Medulla oblongata (tissue), 1 donor: ENCODE data around the gene CRELD1.
"Not testable (repeated sequence)": the region's sequence is repeated elsewhere in the genome, so short reads cannot be mapped to it uniquely, and the experiment has no call there.

Experiments
- DNase-seq: peaks from one replicate; pipeline ENCODE4 v3.0.0-alpha.2; 2015; ENCODE audit errors: extremely low spot score

CRELD1 gene

DNA sequence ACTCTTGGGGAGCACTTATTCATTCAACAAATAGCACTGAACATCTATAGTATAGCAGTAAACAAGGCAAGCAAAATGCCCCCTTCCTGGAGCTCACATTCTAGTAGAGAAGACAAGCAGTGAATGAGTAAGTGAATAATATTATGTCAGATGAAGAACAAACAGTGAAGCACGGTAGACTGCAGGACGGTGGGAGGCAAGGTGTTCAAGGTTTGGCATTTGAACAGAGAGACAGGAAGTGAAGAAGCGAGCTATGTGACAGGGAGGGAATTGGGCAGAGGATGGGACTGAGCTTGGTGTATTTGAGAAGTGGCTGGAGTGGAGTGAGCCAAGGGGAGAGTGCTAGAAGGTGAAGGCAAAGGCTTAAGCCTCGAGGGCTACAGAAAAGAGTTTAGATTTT lies 1.4 kb downstream of the CRELD1 start:
- no peak for DNase-seq

DNA sequence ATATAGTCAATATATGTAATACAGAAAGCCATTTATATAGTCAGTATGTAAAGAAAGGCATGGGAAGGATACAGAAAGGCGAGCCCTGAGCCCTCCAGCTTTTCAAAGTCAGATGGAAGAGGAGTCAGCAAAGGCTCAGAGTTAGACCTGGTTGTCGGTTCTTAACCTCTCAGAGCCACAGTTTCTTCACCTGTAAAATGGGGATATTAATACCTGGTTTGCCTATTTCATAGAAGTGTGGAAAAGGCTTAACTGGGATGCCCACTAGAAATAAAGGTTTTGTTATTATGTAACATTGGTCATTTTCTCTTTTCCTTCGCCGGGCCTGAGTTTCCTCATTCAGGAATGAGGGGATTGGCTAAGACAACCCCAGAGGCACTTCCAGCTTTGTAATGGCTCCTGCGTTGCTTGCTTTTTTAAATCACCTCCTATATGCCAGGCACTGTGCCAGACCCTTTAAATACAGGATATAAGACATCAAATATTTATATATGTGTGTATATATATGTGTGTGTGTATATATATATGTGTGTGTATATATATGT lies 2.4 kb downstream of the CRELD1 start:
- DNase-seq = no peak

DNA sequence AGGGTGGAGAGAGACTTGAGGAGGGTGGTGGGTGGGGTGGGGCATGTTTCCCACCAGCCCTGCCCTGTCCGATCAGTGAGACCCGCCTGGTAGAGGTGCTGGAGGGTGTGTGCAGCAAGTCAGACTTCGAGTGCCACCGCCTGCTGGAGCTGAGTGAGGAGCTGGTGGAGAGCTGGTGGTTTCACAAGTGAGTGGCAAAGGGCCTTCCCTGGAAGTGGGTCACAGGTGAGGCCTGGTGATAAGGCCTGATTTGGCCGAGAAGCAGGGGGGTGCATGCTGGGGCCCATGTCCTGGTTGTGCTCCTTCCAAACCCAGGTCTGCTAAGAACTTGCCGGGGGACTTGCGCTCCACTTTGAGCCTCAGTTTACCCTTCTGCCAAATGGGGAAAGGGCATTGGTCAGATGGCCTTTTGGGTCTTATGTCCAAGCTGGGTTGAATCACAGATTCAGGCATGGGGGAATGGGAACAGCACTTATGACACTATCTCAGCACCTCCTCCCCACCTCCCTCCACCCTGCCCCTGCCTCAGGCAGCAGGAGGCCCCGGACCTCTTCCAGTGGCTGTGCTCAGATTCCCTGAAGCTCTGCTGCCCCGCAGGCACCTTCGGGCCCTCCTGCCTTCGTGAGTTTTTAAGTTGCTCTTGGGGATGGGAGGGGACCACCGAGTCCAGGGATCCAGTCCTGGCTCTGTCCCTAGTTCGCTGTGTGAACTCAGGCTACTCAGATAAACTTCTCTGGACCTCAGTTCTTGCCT lies 4.0 kb downstream of the CRELD1 start:
- no peak for DNase-seq

DNA sequence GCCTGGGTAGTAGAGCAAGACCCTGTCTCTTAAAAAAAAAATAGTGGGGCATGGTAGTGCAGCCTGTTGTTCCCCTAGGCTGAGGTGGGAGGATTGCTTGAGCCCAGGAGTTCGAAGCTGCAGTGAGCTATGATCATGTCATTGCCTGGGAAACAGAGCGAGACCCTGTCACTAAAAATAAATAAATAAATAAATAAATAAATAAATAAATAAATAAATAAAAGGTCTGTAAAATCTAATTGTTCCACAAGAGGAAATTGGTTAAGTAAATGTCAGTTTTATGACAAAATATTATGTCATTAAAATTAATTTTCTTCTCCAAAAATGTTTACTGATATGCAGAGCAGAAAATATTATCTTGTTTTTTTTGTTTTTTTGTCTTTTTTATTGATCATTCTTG lies 5.3 kb downstream of the CRELD1 start:
- DNase-seq = no peak

DNA sequence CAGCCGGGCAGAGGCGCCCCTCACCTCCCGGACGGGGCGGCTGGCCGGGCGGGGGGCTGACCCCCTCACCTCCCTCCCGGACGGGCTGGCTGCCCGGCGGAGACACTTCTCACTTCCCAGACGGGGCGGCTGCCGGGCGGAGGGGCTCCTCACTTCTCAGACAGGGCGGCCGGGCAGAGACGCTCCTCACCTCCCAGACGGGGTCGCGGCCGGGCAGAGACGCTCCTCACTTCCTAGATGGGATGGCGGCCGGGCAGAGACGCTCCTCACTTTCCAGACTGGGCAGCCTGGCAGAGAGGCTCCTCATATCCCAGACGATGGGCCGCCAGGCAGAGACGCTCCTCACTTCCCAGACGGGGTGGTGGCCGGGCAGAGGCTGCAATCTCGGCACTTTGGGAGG lies 6.3 kb downstream of the CRELD1 start:
- DNase-seq = not testable (repeated sequence)

DNA sequence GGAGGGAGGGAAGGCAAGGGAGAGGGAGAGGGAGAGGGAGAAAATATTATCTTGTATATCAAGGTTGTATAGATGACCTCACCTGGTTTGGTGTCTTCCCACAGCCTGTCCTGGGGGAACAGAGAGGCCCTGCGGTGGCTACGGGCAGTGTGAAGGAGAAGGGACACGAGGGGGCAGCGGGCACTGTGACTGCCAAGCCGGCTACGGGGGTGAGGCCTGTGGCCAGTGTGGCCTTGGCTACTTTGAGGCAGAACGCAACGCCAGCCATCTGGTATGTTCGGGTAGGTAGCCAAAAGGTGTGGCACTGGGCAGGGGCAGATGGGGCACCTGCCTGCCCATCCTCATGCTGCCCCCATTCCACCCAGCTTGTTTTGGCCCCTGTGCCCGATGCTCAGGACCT lies 7.1 kb downstream of the CRELD1 start:
- DNase-seq = no peak

DNA sequence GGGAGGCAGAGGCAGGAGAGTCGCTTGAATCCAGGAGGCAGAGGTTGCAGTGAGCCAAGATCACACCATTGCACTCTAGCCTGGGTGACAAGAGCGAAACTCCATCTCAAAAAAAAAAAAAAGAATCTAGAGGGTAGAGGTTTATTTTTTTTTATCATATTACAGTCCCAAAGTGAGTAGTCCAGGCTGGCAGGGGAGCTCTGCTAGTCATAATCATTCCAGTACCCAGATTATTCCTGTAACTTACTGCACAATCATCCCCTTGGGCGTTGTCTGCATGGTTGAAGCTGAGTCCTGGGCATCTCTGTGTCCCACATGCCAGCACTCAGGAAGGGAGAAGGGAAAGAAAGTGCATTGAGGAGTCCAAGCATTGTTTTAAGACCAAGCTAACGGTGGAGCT lies 8.5 kb downstream of the CRELD1 start:
- no peak for DNase-seq

DNA sequence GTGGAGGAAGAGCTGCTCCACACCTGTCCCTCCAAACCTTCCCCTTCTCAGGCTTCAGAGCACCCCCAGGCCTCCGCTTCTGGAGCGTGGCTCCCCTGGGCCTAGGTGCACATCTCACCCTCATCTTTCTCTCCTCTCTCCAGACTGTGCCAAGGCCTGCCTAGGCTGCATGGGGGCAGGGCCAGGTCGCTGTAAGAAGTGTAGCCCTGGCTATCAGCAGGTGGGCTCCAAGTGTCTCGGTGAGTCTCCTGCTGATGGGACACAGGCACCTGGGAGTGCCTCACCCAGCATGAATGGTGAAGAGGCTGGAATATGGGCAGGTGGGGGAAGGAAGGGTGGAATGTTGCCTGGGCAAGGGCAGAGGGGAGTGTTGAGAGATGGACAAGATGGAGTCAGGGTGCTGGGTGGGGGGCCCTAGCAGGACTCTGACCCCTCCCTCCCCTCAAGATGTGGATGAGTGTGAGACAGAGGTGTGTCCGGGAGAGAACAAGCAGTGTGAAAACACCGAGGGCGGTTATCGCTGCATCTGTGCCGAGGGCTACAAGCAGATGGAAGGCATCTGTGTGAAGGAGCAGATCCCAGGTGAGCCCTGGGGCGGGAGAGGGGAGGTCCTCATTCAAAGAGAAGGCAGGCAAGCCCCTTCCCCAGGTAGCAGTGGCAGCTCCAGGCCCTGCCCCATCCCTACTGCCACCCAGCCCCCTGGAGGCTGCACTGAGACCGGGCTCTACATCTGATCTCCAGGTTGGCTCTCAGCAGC lies 9.5 kb downstream of the CRELD1 start:
- DNase-seq = no peak

DNA sequence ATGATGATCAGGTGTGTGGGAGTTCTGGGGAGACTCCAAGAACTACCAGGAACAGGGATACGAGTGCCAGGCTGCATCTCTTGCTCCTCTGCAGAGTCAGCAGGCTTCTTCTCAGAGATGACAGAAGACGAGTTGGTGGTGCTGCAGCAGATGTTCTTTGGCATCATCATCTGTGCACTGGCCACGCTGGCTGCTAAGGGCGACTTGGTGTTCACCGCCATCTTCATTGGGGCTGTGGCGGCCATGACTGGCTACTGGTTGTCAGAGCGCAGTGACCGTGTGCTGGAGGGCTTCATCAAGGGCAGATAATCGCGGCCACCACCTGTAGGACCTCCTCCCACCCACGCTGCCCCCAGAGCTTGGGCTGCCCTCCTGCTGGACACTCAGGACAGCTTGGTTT lies 10.6 kb downstream of the CRELD1 start:
- no peak for DNase-seq

DNA sequence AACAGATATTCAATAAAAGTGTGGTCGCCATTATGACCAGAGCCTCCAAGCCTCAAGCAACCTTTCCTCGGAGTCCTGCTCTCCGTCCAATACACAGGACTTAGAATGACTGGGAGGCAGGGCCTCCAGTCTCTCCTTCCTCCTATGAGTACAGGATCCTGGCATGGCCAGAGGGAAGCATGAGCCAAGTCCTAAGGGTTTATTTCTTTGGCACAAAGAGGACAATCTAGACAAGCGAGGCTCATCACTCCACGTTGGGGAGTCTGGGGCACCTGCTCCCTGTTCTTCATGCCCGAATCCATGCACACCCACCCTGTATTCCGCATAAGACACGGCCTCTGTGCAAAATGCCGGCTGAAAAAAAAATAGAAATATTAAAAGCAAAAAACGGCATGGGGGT lies 11.7 kb downstream of the CRELD1 start:
- DNase-seq = peak; percentile 21

DNA sequence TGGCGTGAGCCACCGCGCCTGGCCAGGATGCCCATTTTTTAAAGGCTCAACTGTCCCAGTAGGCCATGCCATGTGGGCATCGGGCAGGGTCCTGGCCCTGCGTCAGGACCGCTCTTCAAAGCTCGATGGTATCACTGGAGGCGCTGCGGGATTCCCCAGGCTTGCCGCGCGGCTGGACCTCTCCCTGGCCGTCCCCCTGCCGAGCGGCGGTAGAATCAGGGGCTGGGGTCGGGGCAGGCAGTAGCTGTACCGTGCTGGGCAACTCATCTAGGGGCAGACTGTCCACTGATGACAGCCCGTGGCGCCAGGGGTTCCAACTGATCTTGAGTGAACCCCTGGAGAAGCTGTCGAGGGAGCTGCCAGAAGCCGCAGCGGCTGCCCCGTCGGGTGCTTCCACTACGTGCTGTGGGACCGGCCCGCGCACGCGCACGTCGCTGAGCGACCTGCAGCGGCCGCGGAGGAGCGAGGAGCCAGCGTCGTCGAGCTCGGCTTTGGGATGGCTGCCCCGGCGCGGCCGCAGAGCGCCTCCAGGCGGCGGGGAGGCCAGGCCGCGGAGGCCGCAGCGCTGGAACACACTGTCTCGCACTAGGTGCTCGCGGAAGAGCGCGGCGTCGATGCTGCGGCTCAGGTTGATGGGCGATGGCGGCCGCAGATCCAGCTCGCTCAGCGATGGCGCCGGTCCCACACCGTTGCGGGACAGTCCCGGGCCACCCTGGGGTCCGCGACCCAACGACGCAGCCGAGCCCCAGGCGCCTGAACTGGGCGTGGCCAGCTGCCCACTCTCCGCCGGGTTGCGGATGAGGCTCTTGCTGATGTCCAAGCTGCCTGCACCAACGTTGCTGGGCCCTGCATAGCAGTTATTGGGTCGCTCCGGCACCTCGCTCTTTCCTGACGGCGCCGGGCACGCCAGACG lies 12.7 kb downstream of the CRELD1 start:
- DNase-seq = peak; percentile 83

DNA sequence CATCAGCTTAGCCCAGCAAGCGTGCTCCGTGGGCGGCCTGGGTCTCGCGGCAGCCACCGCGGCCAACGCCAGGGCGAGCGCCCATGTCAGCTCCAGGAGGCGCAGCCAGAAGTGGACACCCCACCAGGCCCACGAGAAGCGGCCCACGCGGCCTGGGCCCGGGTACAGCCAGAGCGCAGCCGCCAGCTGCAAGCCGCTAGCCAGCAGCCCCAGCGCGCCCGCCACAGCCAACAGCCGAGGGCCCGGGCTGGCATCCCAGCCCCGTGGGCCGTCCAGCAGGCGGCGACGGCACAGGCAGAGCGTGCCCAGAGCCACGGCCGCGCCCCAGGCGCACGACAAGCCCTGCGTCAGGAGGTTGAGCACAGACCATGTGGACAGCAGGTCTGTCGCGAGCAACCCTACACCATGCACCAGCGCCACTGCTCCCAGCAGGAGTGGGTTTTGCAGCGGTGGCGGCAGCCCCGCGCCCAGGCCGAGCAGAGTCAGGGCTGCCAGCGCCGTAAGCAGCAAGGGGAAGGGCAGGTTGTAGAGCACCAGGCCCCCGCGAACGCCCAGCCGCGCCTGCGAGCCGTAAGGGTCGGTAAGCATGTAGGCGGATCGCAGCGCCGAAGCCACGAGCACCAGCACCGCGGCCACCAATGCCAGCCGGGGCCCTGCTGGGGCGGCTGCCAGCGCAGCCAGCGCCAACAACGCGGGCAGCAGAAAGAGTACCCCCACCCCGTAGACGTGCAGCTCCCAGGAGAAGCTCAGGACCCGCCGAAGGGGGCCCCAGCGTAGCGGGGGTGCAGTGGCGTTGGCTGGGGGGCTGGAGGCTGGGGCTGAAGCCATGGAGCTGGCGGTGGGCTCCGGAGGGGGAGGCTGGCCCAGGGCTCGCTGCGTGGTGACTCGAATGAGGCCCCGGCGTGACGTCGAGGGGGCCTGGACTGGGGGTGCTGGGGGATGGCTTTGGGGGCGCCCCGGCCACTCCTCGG lies 13.7 kb downstream of the CRELD1 start:
- peak; percentile 73 for DNase-seq

DNA sequence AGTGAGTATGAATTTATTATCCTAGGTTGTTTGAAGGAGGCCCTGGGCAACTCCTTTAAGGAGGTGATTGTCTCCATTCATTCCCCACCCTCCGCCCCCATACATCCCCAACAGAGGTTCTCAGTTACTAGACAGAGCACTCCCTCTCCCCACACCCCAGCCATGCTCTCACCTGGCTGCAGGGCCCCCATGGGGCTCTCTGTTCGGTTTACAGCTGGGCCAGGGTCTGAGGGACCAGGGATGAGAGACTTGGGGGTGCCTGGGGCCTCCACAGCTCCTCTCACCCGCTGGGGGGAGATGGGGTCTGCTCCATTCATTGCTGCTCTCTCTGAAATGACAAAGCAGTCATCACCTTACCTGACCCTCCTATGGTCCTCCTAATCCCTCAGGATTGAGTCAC lies 15.0 kb downstream of the CRELD1 start:
- no peak for DNase-seq

DNA sequence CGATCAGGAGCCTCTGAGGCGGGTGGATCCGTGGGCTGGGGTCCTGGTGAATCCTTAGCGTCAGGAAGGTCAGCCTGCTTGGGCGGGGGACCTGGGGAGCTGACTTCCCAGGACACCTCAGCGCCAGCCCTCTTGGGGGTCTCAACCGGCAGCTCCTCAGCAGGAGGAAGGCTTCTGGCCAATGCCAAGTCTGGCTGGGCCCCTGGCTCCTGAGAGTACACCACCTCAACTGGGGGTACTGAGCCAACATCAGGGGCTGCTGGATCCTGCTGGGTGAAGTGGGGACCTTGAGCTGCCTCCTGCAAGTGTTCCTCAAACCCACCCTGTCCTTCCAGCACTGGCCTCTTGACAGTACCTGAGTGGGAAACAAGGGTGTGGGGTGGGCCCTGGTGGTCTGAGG lies 15.5 kb downstream of the CRELD1 start:
- DNase-seq = no peak

DNA sequence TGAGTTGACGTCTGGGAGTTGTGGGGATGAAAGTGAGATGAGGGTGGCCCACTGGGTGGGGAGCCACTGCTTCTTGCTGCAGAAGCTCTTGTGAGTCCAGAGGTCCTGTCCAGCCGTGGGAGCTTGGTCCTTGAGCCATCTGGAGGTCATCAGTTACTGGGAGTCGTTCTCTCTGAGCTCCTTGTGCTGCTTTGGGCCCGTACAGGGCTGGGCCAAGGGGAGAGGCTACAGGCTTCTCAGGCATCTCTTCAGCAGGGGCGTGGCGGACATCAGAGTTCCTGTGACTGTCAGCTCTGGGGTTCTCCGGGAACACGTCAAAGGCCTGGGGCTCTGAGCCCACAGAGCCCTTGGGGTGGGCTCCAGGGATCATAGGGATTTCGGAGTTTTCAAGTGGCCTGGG lies 16.0 kb downstream of the CRELD1 start:
- no peak for DNase-seq

DNA sequence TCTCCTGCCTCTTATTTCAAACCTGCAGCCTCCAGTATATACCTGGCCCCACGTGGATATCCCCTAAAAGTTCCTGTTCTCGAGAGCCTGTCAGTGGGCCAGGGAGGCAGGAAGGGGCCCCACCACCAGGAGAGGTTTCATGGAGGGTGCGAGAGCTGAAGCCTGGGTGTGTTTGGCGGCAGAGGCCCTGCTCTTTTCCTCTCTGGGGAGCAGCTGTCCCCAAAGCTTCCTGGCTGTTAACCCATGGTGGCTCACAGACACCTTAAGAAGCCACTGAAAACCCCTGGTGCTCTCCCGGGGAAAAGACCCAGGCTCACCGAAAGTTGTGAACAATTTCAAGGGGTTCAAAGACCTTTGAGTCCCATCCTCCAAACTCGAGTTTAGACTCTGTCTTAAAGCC lies 17.5 kb downstream of the CRELD1 start:
- no peak for DNase-seq

DNA sequence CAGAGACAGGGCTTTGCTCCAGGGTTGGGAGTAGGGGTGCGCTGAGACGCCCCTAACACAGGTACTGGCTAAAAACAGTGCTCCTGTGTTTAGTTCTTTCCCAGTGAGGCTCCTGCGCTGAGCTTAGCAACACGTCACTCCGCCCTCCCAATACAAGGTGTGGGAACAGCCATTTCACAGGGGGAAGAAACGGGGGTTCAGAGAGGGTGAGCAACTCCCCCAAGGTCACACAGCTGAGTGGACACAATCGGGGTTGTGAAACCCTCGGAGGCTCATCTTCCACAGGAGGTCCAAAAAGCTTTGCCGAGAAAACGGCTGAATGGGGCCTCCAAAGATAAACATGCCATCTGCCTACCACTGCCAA lies 17.9 kb downstream of the CRELD1 start:
- DNase-seq = no peak

DNA sequence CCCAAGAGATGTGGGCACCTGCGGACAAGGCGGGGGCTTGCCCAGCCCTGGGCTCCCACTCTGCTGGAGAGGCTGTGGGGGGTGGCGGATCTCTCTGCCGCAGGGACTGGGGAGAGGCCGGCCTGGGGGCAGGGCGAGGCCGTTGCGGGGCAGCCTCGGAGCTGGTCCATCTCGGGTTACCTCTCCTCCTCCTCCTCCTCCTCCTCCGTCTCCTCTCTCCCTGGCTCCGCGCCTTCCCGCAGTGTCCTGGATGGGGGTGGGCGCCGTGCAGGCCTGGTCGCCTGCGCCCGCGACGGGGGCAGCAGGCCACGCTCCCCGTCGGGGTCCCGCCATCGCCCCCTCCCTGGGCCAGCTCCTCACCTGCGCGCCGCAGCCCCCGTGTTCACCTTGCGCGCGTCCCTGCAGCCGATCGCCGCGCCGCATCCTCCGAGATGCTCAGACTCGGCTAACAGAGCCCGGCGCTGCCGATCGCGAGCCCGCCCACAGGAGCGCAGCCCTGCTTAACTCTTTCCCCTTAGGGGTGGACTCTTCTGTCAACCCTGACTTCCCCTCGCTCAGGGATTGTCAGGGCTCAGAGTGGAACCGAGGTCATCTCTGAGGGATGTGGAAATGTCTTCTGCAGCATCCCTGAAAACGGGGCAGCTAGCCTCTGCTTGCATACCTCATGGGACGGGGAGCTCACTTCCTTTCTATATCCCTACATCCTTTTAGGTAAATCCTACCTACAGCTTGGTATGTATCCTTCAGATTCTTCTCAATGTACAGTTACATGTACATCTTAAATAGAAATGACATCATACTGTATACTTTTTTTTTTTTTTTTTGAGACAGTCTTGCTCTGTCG lies 18.6 kb downstream of the CRELD1 start, which contains the start of gene PRRT3:
Gene PRRT3, minus strand, starts transcription at position 447 of the 844 bp plus-strand sequence. CDS start 2,293 bp downstream, outside the sequence.
- no peak for DNase-seq

DNA sequence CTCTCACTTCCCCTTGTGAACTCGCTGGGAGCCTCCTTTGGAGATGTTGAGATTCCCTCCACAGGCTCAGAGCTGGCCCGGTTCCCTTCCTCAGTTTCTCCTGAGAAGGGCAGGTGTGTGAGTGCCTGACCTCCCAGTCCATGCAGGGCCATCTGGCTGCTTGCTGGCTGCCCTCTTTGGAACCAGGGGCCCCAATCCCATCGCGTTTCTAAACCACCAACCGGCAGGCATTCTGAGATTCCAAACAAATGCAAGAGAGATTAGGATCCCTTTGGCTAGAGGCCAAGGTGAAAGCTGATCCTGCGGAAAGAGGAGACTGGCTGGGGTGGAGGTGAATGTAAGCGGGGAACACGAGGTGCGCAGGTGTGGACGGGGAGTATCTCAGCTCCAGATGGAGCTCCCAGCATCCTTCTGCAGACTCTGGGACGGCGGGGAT lies 21.5 kb downstream of the CRELD1 start:
- DNase-seq = no peak
